DOHH2 (cell line): ENCODE measurements around the gene TCF25.
A peak's percentile ranks its signal among the peaks of the same experiment; 100 is the strongest.
"Not testable (repeated sequence)": the region's sequence is repeated elsewhere in the genome, so short reads cannot be mapped to it uniquely, and the experiment has no call there.

ENCODE experiments used
- H3F3A ChIP-seq: fragments of 200-600 bp; sonication (generic), shearing (Covaris generic); 2 replicates; pipeline ENCODE4 v1.6.0; 2016; ENCODE audit warnings: antibody characterized with exemption, mild to moderate bottlenecking; ENCODE audit not compliant: control insufficient read depth, insufficient read depth
- H3K27ac ChIP-seq: fragments of 200-600 bp; sonication (generic); 2 replicates; pipeline ENCODE4 v1.5.1; 2014; ENCODE audit warnings: low read depth, mild to moderate bottlenecking, low read length, moderate library complexity
- H3K27me3 ChIP-seq: fragments of 200-600 bp; sonication (generic); 2 replicates; pipeline ENCODE4 v1.6.1; 2014; ENCODE audit warnings: mild to moderate bottlenecking, low read length, mixed read lengths; ENCODE audit not compliant: control insufficient read depth
- H3K36me3 ChIP-seq: fragments of 200-600 bp; sonication (generic); 2 replicates; pipeline ENCODE4 v1.6.1; 2014; ENCODE audit warnings: mild to moderate bottlenecking, low read length, moderate library complexity, mixed read lengths; ENCODE audit not compliant: control insufficient read depth
- H3K4me1 ChIP-seq: fragments of 200-600 bp; sonication (generic); 2 replicates; pipeline ENCODE4 v1.6.1; 2014; ENCODE audit warnings: mild to moderate bottlenecking, low read length, mixed read lengths; ENCODE audit not compliant: control insufficient read depth
- H3K4me2 ChIP-seq: fragments of 200-600 bp; sonication (generic); 2 replicates; pipeline ENCODE4 v1.6.0; 2014; ENCODE audit warnings: mild to moderate bottlenecking, low read length, moderate library complexity
- H3K4me3 ChIP-seq: fragments of 200-600 bp; sonication (generic); 2 replicates; pipeline ENCODE4 v1.5.1; 2014; ENCODE audit warnings: mild to moderate bottlenecking, low read length, mixed read lengths
- H3K79me2 ChIP-seq: fragments of 200-600 bp; sonication (generic); 2 replicates; pipeline ENCODE4 v1.6.1; 2014; ENCODE audit warnings: mild to moderate bottlenecking, low read length, mixed read lengths; ENCODE audit not compliant: control insufficient read depth
- H3K9me2 ChIP-seq: fragments of 200-600 bp; sonication (generic); replicated peaks from 2 replicates; pipeline ENCODE4 v1.6.1; 2014; ENCODE audit warnings: mild to moderate bottlenecking, low read length, mixed read lengths; ENCODE audit not compliant: control insufficient read depth
- H3K9me3 ChIP-seq: fragments of 200-600 bp; sonication (generic); 2 replicates; pipeline ENCODE4 v1.6.1; 2014; ENCODE audit warnings: antibody characterized with exemption, low read length, mixed read lengths; ENCODE audit not compliant: control insufficient read depth, insufficient read depth
- H4K20me1 ChIP-seq: fragments of 200-600 bp; sonication (generic); 2 replicates; pipeline ENCODE4 v1.6.0; 2014; ENCODE audit warnings: low read depth, mild to moderate bottlenecking, antibody characterized with exemption, low read length, moderate library complexity; ENCODE audit not compliant: control insufficient read depth, insufficient read depth
- CTCF ChIP-seq: fragments of 200-600 bp; sonication (generic); IDR thresholded peaks from one replicate; pipeline ENCODE4 v1.5.1; 2014; ENCODE audit warnings: antibody characterized with exemption, mild to moderate bottlenecking, low read depth, low read length; ENCODE audit not compliant: poor library complexity, severe bottlenecking
- EZH2phosphoT487 ChIP-seq: fragments of 200-600 bp; sonication (generic); IDR thresholded peaks from 2 replicates; pipeline ENCODE4 v1.6.1; 2017; ENCODE audit warnings: borderline replicate concordance, mild to moderate bottlenecking, antibody characterized with exemption, low read length, moderate library complexity, mixed read lengths

TCF25 gene

GRCh38 chr16:89873109-89873971 is at the start of gene TCF25:
TCF25 (plus strand) TSS chr16:89873592; CDS start chr16:89873668, 76 bp downstream.
- H3K4me1 ChIP-seq, result peaks cover 20% of the 10 kb centered on the region
- H3F3A ChIP-seq, result peaks cover 3% of the 10 kb centered on the region; the same call in 1 of the 2 replicates
- H3K27ac ChIP-seq, result peak within 1 kb of the TSS; percentile 92
- H3K9me2 ChIP-seq, result no peaks in the 10 kb centered on the region
- H3K4me2 ChIP-seq, result peak within 1 kb of the TSS; percentile 73
- no peaks in the 10 kb centered on the region; the same call in 1 of the 2 replicates for H4K20me1 ChIP-seq
- peak within 1 kb of the TSS; percentile 97 for H3K4me3 ChIP-seq
- peaks cover 38% of the 10 kb centered on the region for H3K36me3 ChIP-seq
- H3K9me3 ChIP-seq, result peaks cover 5% of the 10 kb centered on the region
- TF ChIP-seq CTCF (no peak), EZH2phosphoT487 (no peak)
- H3K27me3 ChIP-seq, result no peaks in the 10 kb centered on the region
- H3K79me2 ChIP-seq, result peaks cover 53% of the 10 kb centered on the region

- not testable (repeated sequence) for H3K9me2 ChIP-seq, H3F3A ChIP-seq, H3K9me3 ChIP-seq, H3K27me3 ChIP-seq, H3K36me3 ChIP-seq, H4K20me1 ChIP-seq, H3K4me3 ChIP-seq, H3K79me2 ChIP-seq, H3K4me2 ChIP-seq, H3K27ac ChIP-seq
- peaks cover 31% of the 10 kb centered on the region for H3K4me1 ChIP-seq
These were observed 49.6 kb upstream of the TCF25 start for GRCh38 chr16:89823824-89824148.

- Histone ChIP-seq H3K4me2 (no peak overlapping the region), H4K20me1 (peaks cover 12% of the 10 kb centered on the region; the same call in 1 of the 2 replicates), H3K27ac (no peak overlapping the region), H3K36me3 (no peaks in the 10 kb centered on the region), H3K9me2 (no peaks in the 10 kb centered on the region), H3K4me1 (peaks cover 35% of the 10 kb centered on the region), H3K79me2 (no peaks in the 10 kb centered on the region), H3F3A (peaks cover 4% of the 10 kb centered on the region; the same call in 1 of the 2 replicates), H3K27me3 (peaks cover 5% of the 10 kb centered on the region; the same call in 1 of the 2 replicates), H3K9me3 (no peaks in the 10 kb centered on the region), H3K4me3 (no peak overlapping the region)
- TF ChIP-seq EZH2phosphoT487 (no peak), CTCF (no peak)
These were observed 46.6 kb upstream of the TCF25 start for GRCh38 chr16:89826531-89827382.
